ENCODE measurements around the gene FXYD6.
"Not testable (repeated sequence)": the region's sequence is repeated elsewhere in the genome, so short reads cannot be mapped to it uniquely, and the experiment has no call there.

FXYD6 gene

GRCh38 chr11:117814204-117814765 lies 62.2 kb downstream of the FXYD6 start:
- H3K27me3 ChIP-seq (ENCODE audit: control insufficient read depth, insufficient read depth, low read length): no peaks in the 10 kb centered on the region
- H3K27ac ChIP-seq (ENCODE audit: low read depth, low read length): no peak overlapping the region; the same call in 1 of the 2 replicates
- H3K9me3 ChIP-seq (ENCODE audit: control insufficient read depth, insufficient read depth, low read depth, low read length): no peaks in the 10 kb centered on the region
- H3K36me3 ChIP-seq (ENCODE audit: control insufficient read depth, insufficient read depth, low read length): no peaks in the 10 kb centered on the region
- H3K9ac ChIP-seq (ENCODE audit: low read length): peak overlapping the region; percentile 46
- no peak overlapping the region for H3K4me3 ChIP-seq (ENCODE audit: low read depth, low read length)
- peaks cover 58% of the 10 kb centered on the region for H3K4me1 ChIP-seq (ENCODE audit: control insufficient read depth, insufficient read depth, low read length)

GRCh38 chr11:117810056-117810451 lies 66.4 kb downstream of the FXYD6 start:
- not testable (repeated sequence) for H3K27ac ChIP-seq (ENCODE audit: low read depth, low read length); H3K4me3 ChIP-seq (ENCODE audit: low read depth, low read length); H3K27me3 ChIP-seq (ENCODE audit: control insufficient read depth, insufficient read depth, low read length); H3K9me3 ChIP-seq (ENCODE audit: control insufficient read depth, insufficient read depth, low read depth, low read length); H3K36me3 ChIP-seq (ENCODE audit: control insufficient read depth, insufficient read depth, low read length); H3K9ac ChIP-seq (ENCODE audit: low read length)
- peaks cover 27% of the 10 kb centered on the region for H3K4me1 ChIP-seq (ENCODE audit: control insufficient read depth, insufficient read depth, low read length)

- Histone ChIP-seq H3K36me3 (ENCODE audit: control insufficient read depth, insufficient read depth, low read length) (no peaks in the 10 kb centered on the region), H3K4me1 (ENCODE audit: control insufficient read depth, insufficient read depth, low read length) (peaks cover 21% of the 10 kb centered on the region), H3K27ac (ENCODE audit: low read depth, low read length) (no peak overlapping the region), H3K9me3 (ENCODE audit: control insufficient read depth, insufficient read depth, low read depth, low read length) (no peaks in the 10 kb centered on the region), H3K27me3 (ENCODE audit: control insufficient read depth, insufficient read depth, low read length) (0 out of 2 replicates have a peak, but pooled peaks cover 8% of the 10 kb centered on the region), H3K4me3 (ENCODE audit: low read depth, low read length) (no peak overlapping the region), H3K9ac (ENCODE audit: low read length) (no peak overlapping the region)
These were observed 67.0 kb downstream of the FXYD6 start for GRCh38 chr11:117809236-117810055.

GRCh38 chr11:117808784-117809183 lies 67.7 kb downstream of the FXYD6 start:
- H3K4me3 ChIP-seq (ENCODE audit: low read depth, low read length): no peak overlapping the region
- H3K9ac ChIP-seq (ENCODE audit: low read length): no peak overlapping the region

GRCh38 chr11:117807482-117808327 lies 68.8 kb downstream of the FXYD6 start:
- Histone ChIP-seq H3K9ac (ENCODE audit: low read length) (no peak overlapping the region), H3K36me3 (ENCODE audit: control insufficient read depth, insufficient read depth, low read length) (no peaks in the 10 kb centered on the region), H3K4me3 (ENCODE audit: low read depth, low read length) (no peak overlapping the region), H3K27me3 (ENCODE audit: control insufficient read depth, insufficient read depth, low read length) (0 out of 2 replicates have a peak, but pooled peaks cover 8% of the 10 kb centered on the region), H3K4me1 (ENCODE audit: control insufficient read depth, insufficient read depth, low read length) (peaks cover 17% of the 10 kb centered on the region; the same call in 1 of the 2 replicates), H3K27ac (ENCODE audit: low read depth, low read length) (no peak overlapping the region), H3K9me3 (ENCODE audit: control insufficient read depth, insufficient read depth, low read depth, low read length) (no peaks in the 10 kb centered on the region)

More at GRCh38 chr11:117808784-117809183, 67.7 kb downstream of the FXYD6 start:
- H3K27me3 ChIP-seq (ENCODE audit: control insufficient read depth, insufficient read depth, low read length): 0 out of 2 replicates have a peak, but pooled peaks cover 8% of the 10 kb centered on the region
- no peak overlapping the region for H3K27ac ChIP-seq (ENCODE audit: low read depth, low read length)
- H3K4me1 ChIP-seq (ENCODE audit: control insufficient read depth, insufficient read depth, low read length): peaks cover 17% of the 10 kb centered on the region; the same call in 1 of the 2 replicates
- no peaks in the 10 kb centered on the region for H3K9me3 ChIP-seq (ENCODE audit: control insufficient read depth, insufficient read depth, low read depth, low read length)
- H3K36me3 ChIP-seq (ENCODE audit: control insufficient read depth, insufficient read depth, low read length): no peaks in the 10 kb centered on the region

GRCh38 chr11:117806846-117807245 lies 69.6 kb downstream of the FXYD6 start:
- no peak overlapping the region for H3K4me3 ChIP-seq (ENCODE audit: low read depth, low read length)
- H3K4me1 ChIP-seq (ENCODE audit: control insufficient read depth, insufficient read depth, low read length): peaks cover 17% of the 10 kb centered on the region; the same call in 1 of the 2 replicates
- no peak overlapping the region for H3K9ac ChIP-seq (ENCODE audit: low read length)
- H3K36me3 ChIP-seq (ENCODE audit: control insufficient read depth, insufficient read depth, low read length): no peaks in the 10 kb centered on the region
- peaks cover 13% of the 10 kb centered on the region; the same call in 1 of the 2 replicates for H3K27me3 ChIP-seq (ENCODE audit: control insufficient read depth, insufficient read depth, low read length)
- H3K9me3 ChIP-seq (ENCODE audit: control insufficient read depth, insufficient read depth, low read depth, low read length): no peaks in the 10 kb centered on the region
- H3K27ac ChIP-seq (ENCODE audit: low read depth, low read length): no peak overlapping the region

GRCh38 chr11:117805045-117805444 lies 71.4 kb downstream of the FXYD6 start:
- H3K27me3 ChIP-seq (ENCODE audit: control insufficient read depth, insufficient read depth, low read length): peaks cover 20% of the 10 kb centered on the region; the same call in 1 of the 2 replicates
- no peak overlapping the region for H3K4me3 ChIP-seq (ENCODE audit: low read depth, low read length)
- H3K36me3 ChIP-seq (ENCODE audit: control insufficient read depth, insufficient read depth, low read length): no peaks in the 10 kb centered on the region

GRCh38 chr11:117803896-117804295 lies 72.6 kb downstream of the FXYD6 start:
- Histone ChIP-seq H3K27ac (ENCODE audit: low read depth, low read length) (no peak overlapping the region), H3K36me3 (ENCODE audit: control insufficient read depth, insufficient read depth, low read length) (no peaks in the 10 kb centered on the region), H3K9me3 (ENCODE audit: control insufficient read depth, insufficient read depth, low read depth, low read length) (no peaks in the 10 kb centered on the region), H3K27me3 (ENCODE audit: control insufficient read depth, insufficient read depth, low read length) (peaks cover 32% of the 10 kb centered on the region), H3K9ac (ENCODE audit: low read length) (no peak overlapping the region), H3K4me3 (ENCODE audit: low read depth, low read length) (no peak overlapping the region), H3K4me1 (ENCODE audit: control insufficient read depth, insufficient read depth, low read length) (peaks cover 4% of the 10 kb centered on the region; the same call in 1 of the 2 replicates)

More at GRCh38 chr11:117805045-117805444, 71.4 kb downstream of the FXYD6 start:
- no peak overlapping the region for H3K9ac ChIP-seq (ENCODE audit: low read length)
- H3K27ac ChIP-seq (ENCODE audit: low read depth, low read length): no peak overlapping the region
- H3K4me1 ChIP-seq (ENCODE audit: control insufficient read depth, insufficient read depth, low read length): peaks cover 14% of the 10 kb centered on the region; the same call in 1 of the 2 replicates
- H3K9me3 ChIP-seq (ENCODE audit: control insufficient read depth, insufficient read depth, low read depth, low read length): no peaks in the 10 kb centered on the region

GRCh38 chr11:117799634-117800033 lies 76.8 kb downstream of the FXYD6 start:
- H3K4me3 ChIP-seq (ENCODE audit: low read depth, low read length): no peak overlapping the region
- no peak overlapping the region for H3K27ac ChIP-seq (ENCODE audit: low read depth, low read length)
- H3K9me3 ChIP-seq (ENCODE audit: control insufficient read depth, insufficient read depth, low read depth, low read length): no peaks in the 10 kb centered on the region
- peaks cover 9% of the 10 kb centered on the region for H3K4me1 ChIP-seq (ENCODE audit: control insufficient read depth, insufficient read depth, low read length)
- H3K9ac ChIP-seq (ENCODE audit: low read length): no peak overlapping the region
- H3K36me3 ChIP-seq (ENCODE audit: control insufficient read depth, insufficient read depth, low read length): no peaks in the 10 kb centered on the region
- H3K27me3 ChIP-seq (ENCODE audit: control insufficient read depth, insufficient read depth, low read length): peaks cover 67% of the 10 kb centered on the region

GRCh38 chr11:117796872-117797529 lies 79.5 kb downstream of the FXYD6 start, which contains the start of gene DSCAML1:
DSCAML1 (minus strand) TSS chr11:117797216; CDS start chr11:117797079, 137 bp downstream.
- Histone ChIP-seq H3K27ac (ENCODE audit: low read depth, low read length) (no peak within 1 kb of the TSS), H3K9me3 (ENCODE audit: control insufficient read depth, insufficient read depth, low read depth, low read length) (no peaks in the 10 kb centered on the region), H3K4me3 (ENCODE audit: low read depth, low read length) (peak within 1 kb of the TSS; percentile 67), H3K27me3 (ENCODE audit: control insufficient read depth, insufficient read depth, low read length) (peaks cover 89% of the 10 kb centered on the region), H3K4me1 (ENCODE audit: control insufficient read depth, insufficient read depth, low read length) (peaks cover 9% of the 10 kb centered on the region), H3K9ac (ENCODE audit: low read length) (no peak within 1 kb of the TSS), H3K36me3 (ENCODE audit: control insufficient read depth, insufficient read depth, low read length) (no peaks in the 10 kb centered on the region)
